GM12874 (cell line): ENCODE measurements around the gene PLD4.

ENCODE experiments used
- TF ChIP-seq, protein P1 (sequence below): IDR thresholded peaks from 2 replicates; pipeline ENCODE4 v1.5.1; 2011; ENCODE audit warnings: low read depth, mild to moderate bottlenecking, control low read depth, low read length, moderate library complexity; ENCODE audit not compliant: insufficient read depth

PLD4 gene

GRCh38 chr14:104933746-104934733, 9.4 kb downstream of the PLD4 start:
- TF ChIP-seq, protein P1, sequence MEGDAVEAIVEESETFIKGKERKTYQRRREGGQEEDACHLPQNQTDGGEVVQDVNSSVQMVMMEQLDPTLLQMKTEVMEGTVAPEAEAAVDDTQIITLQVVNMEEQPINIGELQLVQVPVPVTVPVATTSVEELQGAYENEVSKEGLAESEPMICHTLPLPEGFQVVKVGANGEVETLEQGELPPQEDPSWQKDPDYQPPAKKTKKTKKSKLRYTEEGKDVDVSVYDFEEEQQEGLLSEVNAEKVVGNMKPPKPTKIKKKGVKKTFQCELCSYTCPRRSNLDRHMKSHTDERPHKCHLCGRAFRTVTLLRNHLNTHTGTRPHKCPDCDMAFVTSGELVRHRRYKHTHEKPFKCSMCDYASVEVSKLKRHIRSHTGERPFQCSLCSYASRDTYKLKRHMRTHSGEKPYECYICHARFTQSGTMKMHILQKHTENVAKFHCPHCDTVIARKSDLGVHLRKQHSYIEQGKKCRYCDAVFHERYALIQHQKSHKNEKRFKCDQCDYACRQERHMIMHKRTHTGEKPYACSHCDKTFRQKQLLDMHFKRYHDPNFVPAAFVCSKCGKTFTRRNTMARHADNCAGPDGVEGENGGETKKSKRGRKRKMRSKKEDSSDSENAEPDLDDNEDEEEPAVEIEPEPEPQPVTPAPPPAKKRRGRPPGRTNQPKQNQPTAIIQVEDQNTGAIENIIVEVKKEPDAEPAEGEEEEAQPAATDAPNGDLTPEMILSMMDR = no peak

GRCh38 chr14:104935026-104935650, 10.5 kb downstream of the PLD4 start:
- TF ChIP-seq, protein P1 = no peak

DNA sequence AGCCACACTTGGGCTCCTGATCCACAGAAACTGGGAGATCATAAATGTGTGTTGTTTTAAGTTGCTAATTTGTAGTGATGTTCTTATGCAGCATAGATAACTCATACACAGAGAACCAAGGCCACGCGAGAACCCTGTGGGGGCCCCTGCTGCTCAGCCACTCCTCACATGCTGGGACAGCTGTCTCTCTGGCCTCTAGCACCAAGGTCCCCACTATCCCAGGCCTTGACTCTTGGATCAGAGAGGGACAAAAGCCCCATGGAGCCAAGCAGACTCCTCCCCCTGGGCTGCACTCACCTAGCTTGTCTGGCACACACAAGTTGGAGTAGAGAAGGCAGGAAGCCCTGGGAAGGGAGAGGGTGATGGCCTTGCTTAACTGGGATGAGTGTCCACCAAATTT, 11.3 kb downstream of the PLD4 start:
- TF ChIP-seq, protein P1 = no peak

- TF ChIP-seq, protein P1 = no peak
These were observed 11.9 kb downstream of the PLD4 start for GRCh38 chr14:104936361-104937155.

GRCh38 chr14:104937161-104937560, 12.5 kb downstream of the PLD4 start:
- TF ChIP-seq, protein P1 = no peak

DNA sequence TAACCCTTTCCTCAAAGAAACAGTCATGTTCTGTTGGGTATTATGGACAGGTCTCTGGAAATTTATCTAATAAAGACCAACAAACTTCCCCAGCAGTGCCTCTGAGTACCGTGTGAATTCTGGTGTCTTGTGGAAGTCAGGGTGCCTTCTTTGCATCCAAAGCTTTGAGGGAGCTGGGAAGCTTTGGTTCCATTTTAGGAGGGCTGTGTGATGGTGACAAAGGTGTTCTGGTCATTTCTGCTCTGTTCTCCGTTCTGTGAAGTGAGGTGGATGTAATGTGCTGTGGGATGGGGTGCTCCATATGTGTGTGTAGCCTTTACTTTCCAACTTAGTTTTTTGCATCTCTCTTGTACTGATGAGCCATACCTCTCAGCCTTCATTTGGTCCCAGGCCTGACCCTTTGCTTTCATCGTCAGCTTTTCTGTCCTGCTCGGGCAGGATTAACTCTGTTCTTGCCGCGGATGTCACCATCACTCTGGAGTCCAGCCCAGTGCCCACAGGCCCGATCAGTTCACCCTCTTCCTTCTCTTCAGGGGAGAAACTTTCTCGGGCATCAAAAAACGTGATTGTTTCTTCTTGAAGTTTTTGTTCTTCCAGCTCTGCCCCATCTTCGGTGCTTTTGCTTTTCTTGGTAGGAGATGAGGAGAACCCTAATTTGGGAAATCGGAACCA, 13.2 kb downstream of the PLD4 start:
- TF ChIP-seq, protein P1 = no peak
